Measurements from ENCODE around the gene TMEM154. TPM values are rescaled to one million over a fixed set of nuclear protein-coding genes. Genes with fewer than 3 reads are reported as not detected.

TMEM154 gene
- total and polyA plus RNA-seq, 3 donors from 2014 or later: 0.56 to 0.63 (median 0.57) TPM

- DNase-seq: no peak
- H3K9me3 ChIP-seq: no peaks in the 10 kb centered on the region
- H3K4me3 ChIP-seq: no peak overlapping the region
- WGBS, 2 donors: 0 to 53% methylated on average over 1 of the region's 1 CpG
- TF ChIP-seq, protein P1, sequence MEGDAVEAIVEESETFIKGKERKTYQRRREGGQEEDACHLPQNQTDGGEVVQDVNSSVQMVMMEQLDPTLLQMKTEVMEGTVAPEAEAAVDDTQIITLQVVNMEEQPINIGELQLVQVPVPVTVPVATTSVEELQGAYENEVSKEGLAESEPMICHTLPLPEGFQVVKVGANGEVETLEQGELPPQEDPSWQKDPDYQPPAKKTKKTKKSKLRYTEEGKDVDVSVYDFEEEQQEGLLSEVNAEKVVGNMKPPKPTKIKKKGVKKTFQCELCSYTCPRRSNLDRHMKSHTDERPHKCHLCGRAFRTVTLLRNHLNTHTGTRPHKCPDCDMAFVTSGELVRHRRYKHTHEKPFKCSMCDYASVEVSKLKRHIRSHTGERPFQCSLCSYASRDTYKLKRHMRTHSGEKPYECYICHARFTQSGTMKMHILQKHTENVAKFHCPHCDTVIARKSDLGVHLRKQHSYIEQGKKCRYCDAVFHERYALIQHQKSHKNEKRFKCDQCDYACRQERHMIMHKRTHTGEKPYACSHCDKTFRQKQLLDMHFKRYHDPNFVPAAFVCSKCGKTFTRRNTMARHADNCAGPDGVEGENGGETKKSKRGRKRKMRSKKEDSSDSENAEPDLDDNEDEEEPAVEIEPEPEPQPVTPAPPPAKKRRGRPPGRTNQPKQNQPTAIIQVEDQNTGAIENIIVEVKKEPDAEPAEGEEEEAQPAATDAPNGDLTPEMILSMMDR (IDR thresholded peaks at IDR 0.05): no peak
- no peak for TF ChIP-seq POLR2A (IDR thresholded peaks at IDR 0.05)
- H3K36me3 ChIP-seq (ENCODE audit: low read depth, missing control alignments): no peaks in the 10 kb centered on the region
- no peaks in the 10 kb centered on the region for H3K27me3 ChIP-seq
- H3K4me1 ChIP-seq: no peaks in the 10 kb centered on the region
- no peak overlapping the region for H3K27ac ChIP-seq
- intact Hi-C loops (cut with DNase I; ENCODE audit: low total_unique reads): no loop called here
These were observed 18.3 kb upstream of the TMEM154 start for GRCh38 chr4:152698089-152698499.

- DNase-seq: no peak
- intact Hi-C loops (cut with DNase I; ENCODE audit: low total_unique reads): no loop called here
- TF ChIP-seq, protein P1 (IDR thresholded peaks at IDR 0.05): no peak
- no peak for TF ChIP-seq POLR2A (IDR thresholded peaks at IDR 0.05)
- H3K4me1 ChIP-seq: no peaks in the 10 kb centered on the region
- no peaks in the 10 kb centered on the region for H3K36me3 ChIP-seq (ENCODE audit: low read depth, missing control alignments)
- H3K27ac ChIP-seq: no peak overlapping the region
- no peaks in the 10 kb centered on the region for H3K27me3 ChIP-seq
- 82 to 83% methylated on average over 3 of the region's 3 CpGs for WGBS, 2 donors
- no peaks in the 10 kb centered on the region for H3K9me3 ChIP-seq
- no peak overlapping the region for H3K4me3 ChIP-seq
These were observed 17.7 kb upstream of the TMEM154 start for GRCh38 chr4:152697284-152698088.

GRCh38 chr4:152696764-152697261 lies 17.0 kb upstream of the TMEM154 start:
- no peaks in the 10 kb centered on the region for H3K4me1 ChIP-seq
- no peak overlapping the region for H3K27ac ChIP-seq
- intact Hi-C loops (cut with DNase I; ENCODE audit: low total_unique reads): no loop called here
- no peaks in the 10 kb centered on the region for H3K9me3 ChIP-seq
- no peaks in the 10 kb centered on the region for H3K36me3 ChIP-seq (ENCODE audit: low read depth, missing control alignments)
- DNase-seq: no peak
- no peak for TF ChIP-seq POLR2A (IDR thresholded peaks at IDR 0.05)
- TF ChIP-seq, protein P1 (IDR thresholded peaks at IDR 0.05): no peak
- no peak overlapping the region for H3K4me3 ChIP-seq
- WGBS, 2 donors: 35 to 56% methylated on average over 5 of the region's 5 CpGs
- no peaks in the 10 kb centered on the region for H3K27me3 ChIP-seq

GRCh38 chr4:152693871-152694270 lies 14.1 kb upstream of the TMEM154 start:
- Histone ChIP-seq H3K27ac (no peak overlapping the region), H3K36me3 (ENCODE audit: low read depth, missing control alignments) (no peaks in the 10 kb centered on the region), H3K4me3 (no peak overlapping the region), H3K9me3 (no peaks in the 10 kb centered on the region), H3K27me3 (no peaks in the 10 kb centered on the region), H3K4me1 (no peaks in the 10 kb centered on the region)
- WGBS, 2 donors: 93 to 94% methylated on average over 5 of the region's 5 CpGs
- DNase-seq: no peak
- TF ChIP-seq, protein P1 (IDR thresholded peaks at IDR 0.05): no peak
- TF ChIP-seq POLR2A (IDR thresholded peaks at IDR 0.05): no peak
- intact Hi-C loops (cut with DNase I; ENCODE audit: low total_unique reads): no loop called here
